Ovary (tissue), 3 donors: ENCODE data around the gene TAS2R8.
"Not testable (repeated sequence)": the region's sequence is repeated elsewhere in the genome, so short reads cannot be mapped to it uniquely, and the experiment has no call there.

Source experiments
- CTCF ChIP-seq, 3 donors: fragments of 450-650 bp in 2 of 3; fragments of 200-600 bp in 1 of 3; IDR thresholded peaks; one replicate each; pipeline versions ENCODE4 v1.5.1 to v1.8.0; 2016 to 2022; ENCODE audit warnings: antibody characterized with exemption in 3 of 3, mild to moderate bottlenecking in 1 of 3
- EP300 ChIP-seq: sonication (generic); formaldehyde crosslinking; IDR thresholded peaks from one replicate; pipeline ENCODE4 v1.6.1; 2017; ENCODE audit warnings: antibody characterized with exemption
- POLR2A ChIP-seq: fragments of 450-650 bp; IDR thresholded peaks from one replicate; pipeline ENCODE4 v1.6.1; 2017; ENCODE audit warnings: antibody characterized with exemption, mild to moderate bottlenecking, moderate library complexity
- donor health status: DM: no; HTN: no; CAD: no.

- not testable (repeated sequence) for TF ChIP-seq CTCF (IDR thresholded peaks at IDR 0.05); POLR2A; EP300
Observed at GRCh38 chr12:10791769-10792168, 15.3 kb downstream of the TAS2R8 start.
